ENCODE data around the gene CYSTM1. TPM values are rescaled to one million over a fixed set of nuclear protein-coding genes. Genes with fewer than 3 reads are reported as not detected.

The CYSTM1 gene
- total RNA-seq, 1 experiment from 2014 or later, result 27.2 TPM

- no TSS peak for BruUV-seq (replicated peaks)
- H3K79me2 ChIP-seq (ENCODE audit: low read depth), result no peaks in the 10 kb centered on the region
- H3K4me2 ChIP-seq, result no peak overlapping the region
- H2AFZ ChIP-seq, result no peak overlapping the region
- ChIA-PET POLR2A (ENCODE audit: unreplicated experiment) (no interaction called here), CTCF (interaction anchor here (0.5 kb wide), 1 partner anchor 589 kb away, joined by 4 read pairs; no protein-coding TSS in a partner anchor)
- no peaks in the 10 kb centered on the region; the same call in 1 of the 2 replicates for H4K20me1 ChIP-seq (ENCODE audit: insufficient read depth)
- TF ChIP-seq CTCF (conservative IDR thresholded peaks at IDR 0.05), result no peak
- H3K9me3 ChIP-seq (ENCODE audit: insufficient read depth, low read depth), result no peaks in the 10 kb centered on the region
- H3K27ac ChIP-seq, result no peak overlapping the region
- H3K4me3 ChIP-seq, result no peak overlapping the region
- H3K36me3 ChIP-seq (ENCODE audit: low read depth), result no peaks in the 10 kb centered on the region
- no peak for DNase-seq
- H3F3A ChIP-seq (ENCODE audit: insufficient read depth, low read depth), result no peaks in the 10 kb centered on the region
- H3K9me2 ChIP-seq (ENCODE audit: insufficient read depth), result no peaks in the 10 kb centered on the region
- no peaks in the 10 kb centered on the region for H3K27me3 ChIP-seq (ENCODE audit: insufficient read depth, low read depth)
- H3K4me1 ChIP-seq (replicated peaks; ENCODE audit: insufficient read depth), result no peaks in the 10 kb centered on the region
- intact Hi-C loops (cut with micrococcal nuclease; ENCODE audit: unreplicated experiment), result no loop called here
Observed at GRCh38 chr5:140151144-140152021, 23.6 kb upstream of the CYSTM1 start.

GRCh38 chr5:140152022-140152999 lies 22.7 kb upstream of the CYSTM1 start:
- Histone ChIP-seq H3K4me2 (no peak overlapping the region), H3K9me3 (ENCODE audit: insufficient read depth, low read depth) (no peaks in the 10 kb centered on the region), H3K36me3 (ENCODE audit: low read depth) (no peaks in the 10 kb centered on the region), H3F3A (ENCODE audit: insufficient read depth, low read depth) (no peaks in the 10 kb centered on the region), H3K27me3 (ENCODE audit: insufficient read depth, low read depth) (no peaks in the 10 kb centered on the region), H3K4me1 (replicated peaks; ENCODE audit: insufficient read depth) (peaks cover 4% of the 10 kb centered on the region), H4K20me1 (ENCODE audit: insufficient read depth) (no peaks in the 10 kb centered on the region; the same call in 1 of the 2 replicates), H3K27ac (no peak overlapping the region), H2AFZ (no peak overlapping the region), H3K4me3 (no peak overlapping the region), H3K9me2 (ENCODE audit: insufficient read depth) (no peaks in the 10 kb centered on the region), H3K79me2 (ENCODE audit: low read depth) (no peaks in the 10 kb centered on the region)
- POLR2A ChIA-PET (ENCODE audit: unreplicated experiment), result no interaction called here
- CTCF ChIA-PET, result no interaction called here
- no TSS peak for BruUV-seq (replicated peaks)
- DNase-seq, result no peak
- intact Hi-C loops (cut with micrococcal nuclease; ENCODE audit: unreplicated experiment), result no loop called here
- TF ChIP-seq CTCF (conservative IDR thresholded peaks at IDR 0.05) (no peak), EZH2 (IDR thresholded peaks at IDR 0.05; ENCODE audit: low read depth) (no peak)

GRCh38 chr5:140153255-140153654 lies 21.7 kb upstream of the CYSTM1 start:
- Histone ChIP-seq H3K4me1 (replicated peaks; ENCODE audit: insufficient read depth) (peaks cover 4% of the 10 kb centered on the region), H3K27ac (no peak overlapping the region), H3K9me2 (ENCODE audit: insufficient read depth) (no peaks in the 10 kb centered on the region), H2AFZ (no peak overlapping the region), H3K79me2 (ENCODE audit: low read depth) (no peaks in the 10 kb centered on the region), H3K4me2 (no peak overlapping the region), H4K20me1 (ENCODE audit: insufficient read depth) (no peaks in the 10 kb centered on the region; the same call in 1 of the 2 replicates), H3K4me3 (no peak overlapping the region), H3K27me3 (ENCODE audit: insufficient read depth, low read depth) (no peaks in the 10 kb centered on the region), H3K36me3 (ENCODE audit: low read depth) (no peaks in the 10 kb centered on the region), H3F3A (ENCODE audit: insufficient read depth, low read depth) (no peaks in the 10 kb centered on the region), H3K9me3 (ENCODE audit: insufficient read depth, low read depth) (no peaks in the 10 kb centered on the region)
- CTCF ChIA-PET, result no interaction called here
- no TSS peak for BruUV-seq (replicated peaks)
- no peak for DNase-seq
- intact Hi-C loops (cut with micrococcal nuclease; ENCODE audit: unreplicated experiment), result no loop called here
- TF ChIP-seq CTCF (conservative IDR thresholded peaks at IDR 0.05) (no peak), EZH2 (IDR thresholded peaks at IDR 0.05; ENCODE audit: low read depth) (no peak)
- POLR2A ChIA-PET (ENCODE audit: unreplicated experiment), result no interaction called here
